Vagina (tissue), 2 donors: ENCODE results near the gene FRMPD4. TPM values are rescaled to one million over a fixed set of nuclear protein-coding genes. Genes with fewer than 3 reads are reported as not detected.

Source experiments
- DNase-seq, 2 donors: peaks; one replicate each; pipeline ENCODE4 v3.0.0-alpha.2; 2017; ENCODE audit errors: extremely low spot score in 2 of 2
- H3K27ac ChIP-seq: fragments of 200-600 bp; sonication (generic); one replicate; pipeline ENCODE4 v1.5.1; 2019
- H3K27me3 ChIP-seq: fragments of 200-600 bp; sonication (generic); one replicate; pipeline ENCODE4 v1.5.1; 2019
- H3K36me3 ChIP-seq, 2 donors: fragments of 200-600 bp; sonication (generic); one replicate each; pipeline ENCODE4 v1.5.1; 2017 to 2019
- H3K4me1 ChIP-seq: fragments of 200-600 bp; sonication (generic); one replicate; pipeline ENCODE4 v1.5.1; 2019
- H3K4me3 ChIP-seq, 2 donors: fragments of 200-600 bp; sonication (generic); 1 replicate in 1 of 2; 2 replicates in 1 of 2; pipeline ENCODE4 v1.5.1; 2016 to 2019
- H3K9me3 ChIP-seq: fragments of 200-600 bp; sonication (generic); one replicate; pipeline ENCODE4 v1.5.1; 2019
- CTCF ChIP-seq, 3 experiments: fragments of 450-650 bp in 2 of 3; fragments of 200-600 bp in 1 of 3; sonication (generic) in 1 of 3; IDR thresholded peaks; one replicate each; pipeline ENCODE4 v1.5.1; 2017 to 2019; ENCODE audit warnings: antibody characterized with exemption in 3 of 3, mild to moderate bottlenecking in 2 of 3, moderate library complexity in 2 of 3
- POLR2A ChIP-seq, 2 donors: fragments of 450-650 bp; IDR thresholded peaks; one replicate each; pipeline ENCODE4 v1.6.1; 2017; ENCODE audit warnings: antibody characterized with exemption in 2 of 2, mild to moderate bottlenecking in 2 of 2, moderate library complexity in 2 of 2
- POLR2AphosphoS5 ChIP-seq, 2 donors: sonication (generic); formaldehyde crosslinking; IDR thresholded peaks; one replicate each; pipeline ENCODE4 v1.9.0; 2017; ENCODE audit warnings: antibody characterized with exemption in 2 of 2, mild to moderate bottlenecking in 2 of 2, low read depth in 1 of 2; ENCODE audit not compliant: insufficient read depth in 1 of 2
- intact Hi-C: fragments of 100-400 bp; cut with DNase I; formaldehyde crosslinking; loops from one replicate; pipeline ENCODE4 v1.15.1; 2023
- total RNA-seq: library from RNA; depleted of rRNA; stranded (reverse); fragments of >200 nt; gene quantifications from one replicate; pipeline ENCODE4 v1.2.3, GENCODE V29; 2016

Gene FRMPD4
- total RNA-seq, 1 donor from 2014 or later, result not detected

GRCh38 chrX:12327836-12328235 lies 189.6 kb downstream of the FRMPD4 start:
- no peaks in the 10 kb centered on the region for H3K36me3 ChIP-seq
- no peak for DNase-seq
- intact Hi-C loops, result no loop called here

GRCh38 chrX:12329476-12329875 lies 191.2 kb downstream of the FRMPD4 start:
- H3K36me3 ChIP-seq, result no peaks in the 10 kb centered on the region
- H3K27ac ChIP-seq, result no peak overlapping the region
- no peak for DNase-seq
- intact Hi-C loops, result no loop called here
- no peak for TF ChIP-seq CTCF (IDR thresholded peaks at IDR 0.05)
- TF ChIP-seq POLR2A (IDR thresholded peaks at IDR 0.05), result no peak
- no peak for TF ChIP-seq POLR2AphosphoS5 (IDR thresholded peaks at IDR 0.05; ENCODE audit: insufficient read depth in 1 of 2, low read depth in 1 of 2)
- no peaks in the 10 kb centered on the region for H3K4me1 ChIP-seq
- no peaks in the 10 kb centered on the region for H3K9me3 ChIP-seq
- H3K4me3 ChIP-seq, result no peak overlapping the region
- H3K27me3 ChIP-seq, result no peaks in the 10 kb centered on the region

More at GRCh38 chrX:12327836-12328235, 189.6 kb downstream of the FRMPD4 start:
- no peak overlapping the region for H3K4me3 ChIP-seq
- H3K27me3 ChIP-seq, result no peaks in the 10 kb centered on the region
- no peak overlapping the region for H3K27ac ChIP-seq
- TF ChIP-seq CTCF (IDR thresholded peaks at IDR 0.05), result no peak
- no peak for TF ChIP-seq POLR2AphosphoS5 (IDR thresholded peaks at IDR 0.05; ENCODE audit: insufficient read depth in 1 of 2, low read depth in 1 of 2)
- no peak for TF ChIP-seq POLR2A (IDR thresholded peaks at IDR 0.05)
- H3K9me3 ChIP-seq, result no peaks in the 10 kb centered on the region
- H3K4me1 ChIP-seq, result no peaks in the 10 kb centered on the region

- Histone ChIP-seq H3K36me3 (no peaks in the 10 kb centered on the region), H3K4me3 (no peak overlapping the region), H3K4me1 (no peaks in the 10 kb centered on the region), H3K27ac (no peak overlapping the region), H3K9me3 (no peaks in the 10 kb centered on the region), H3K27me3 (no peaks in the 10 kb centered on the region)
- intact Hi-C loops, result no loop called here
- no peak for DNase-seq
- TF ChIP-seq CTCF (IDR thresholded peaks at IDR 0.05) (no peak), POLR2A (IDR thresholded peaks at IDR 0.05) (no peak), POLR2AphosphoS5 (IDR thresholded peaks at IDR 0.05; ENCODE audit: insufficient read depth in 1 of 2, low read depth in 1 of 2) (no peak)
Measured at GRCh38 chrX:12330841-12331240, 192.6 kb downstream of the FRMPD4 start.

GRCh38 chrX:12332786-12333347 lies 194.6 kb downstream of the FRMPD4 start:
- intact Hi-C loops, result no loop called here
- no peak for TF ChIP-seq POLR2AphosphoS5 (IDR thresholded peaks at IDR 0.05; ENCODE audit: insufficient read depth in 1 of 2, low read depth in 1 of 2)
- TF ChIP-seq POLR2A (IDR thresholded peaks at IDR 0.05), result no peak
- no peak for TF ChIP-seq CTCF (IDR thresholded peaks at IDR 0.05)

GRCh38 chrX:12339921-12340320 lies 201.6 kb downstream of the FRMPD4 start:
- no peak overlapping the region for H3K4me3 ChIP-seq
- DNase-seq, result no peak
- intact Hi-C loops, result no loop called here
- H3K4me1 ChIP-seq, result no peaks in the 10 kb centered on the region
- H3K27me3 ChIP-seq, result no peaks in the 10 kb centered on the region
- TF ChIP-seq CTCF (IDR thresholded peaks at IDR 0.05) (no peak), POLR2AphosphoS5 (IDR thresholded peaks at IDR 0.05; ENCODE audit: insufficient read depth in 1 of 2, low read depth in 1 of 2) (no peak), POLR2A (IDR thresholded peaks at IDR 0.05) (no peak)
- no peaks in the 10 kb centered on the region for H3K36me3 ChIP-seq
- no peaks in the 10 kb centered on the region for H3K9me3 ChIP-seq
- H3K27ac ChIP-seq, result no peak overlapping the region

More at GRCh38 chrX:12332786-12333347, 194.6 kb downstream of the FRMPD4 start:
- H3K9me3 ChIP-seq, result no peaks in the 10 kb centered on the region
- no peaks in the 10 kb centered on the region for H3K27me3 ChIP-seq
- no peak for DNase-seq
- no peak overlapping the region for H3K4me3 ChIP-seq
- H3K27ac ChIP-seq, result no peak overlapping the region
- H3K4me1 ChIP-seq, result no peaks in the 10 kb centered on the region
- H3K36me3 ChIP-seq, result no peaks in the 10 kb centered on the region
